ENCODE data around the gene SPIB. TPM values are rescaled to one million over a fixed set of nuclear protein-coding genes. Genes with fewer than 3 reads are reported as not detected.

SPIB gene
- total RNA-seq, 1 donor from 2014 or later: 0.11 TPM

DNA sequence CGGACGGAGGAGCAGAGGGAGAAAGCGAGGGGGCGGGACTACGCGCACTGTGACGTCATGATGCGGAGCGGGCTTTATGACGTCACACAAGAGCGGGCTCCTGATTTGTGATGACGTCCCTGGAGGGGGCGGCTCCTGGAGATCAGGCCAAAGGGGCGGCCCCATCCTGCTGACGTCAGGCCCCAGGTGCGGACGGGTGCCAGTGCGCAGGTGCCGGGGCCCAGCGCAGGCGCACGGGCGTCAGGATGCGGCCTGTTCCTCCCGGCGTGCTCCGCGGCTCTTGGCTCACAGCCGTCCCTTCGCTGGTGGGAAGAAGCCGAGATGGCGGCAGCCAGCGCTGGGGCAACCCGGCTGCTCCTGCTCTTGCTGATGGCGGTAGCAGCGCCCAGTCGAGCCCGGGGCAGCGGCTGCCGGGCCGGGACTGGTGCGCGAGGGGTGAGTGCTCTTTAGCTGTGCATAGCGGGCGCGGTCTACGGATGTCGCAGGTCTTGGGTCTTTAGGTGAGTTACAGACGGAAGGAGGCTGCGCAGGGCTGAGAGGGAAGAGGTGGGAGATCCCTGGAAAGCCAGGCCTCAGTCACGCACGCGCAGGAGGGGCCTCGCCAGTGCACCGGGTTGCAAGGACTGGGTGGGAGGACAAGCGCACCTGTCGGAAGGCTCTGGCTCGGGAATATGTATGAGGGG, 57.6 kb downstream of the SPIB start, which contains the start of the genes EMC10 and GARIN5A:
Gene EMC10 (plus strand): TSS at position 284 of the 683 bp plus-strand sequence. CDS start 38 bp downstream, at position 322.
Gene GARIN5A (minus strand): TSS at position 625 of the 683 bp plus-strand sequence. CDS start 460 bp downstream, at position 165.
- peak within 1 kb of the TSS; percentile 97 for H3K27ac Mint-ChIP-seq
- peaks cover 6% of the 10 kb centered on the region for H3K9me3 Mint-ChIP-seq
- peaks cover 16% of the 10 kb centered on the region for H3K4me1 Mint-ChIP-seq
- H3K4me3 Mint-ChIP-seq: peak within 1 kb of the TSS; percentile 91
- peak; percentile 92 to 97 for DNase-seq (ENCODE audit: low spot score in 2 of 2, unreplicated experiment in 2 of 2)
- TF ChIP-seq, protein P1, sequence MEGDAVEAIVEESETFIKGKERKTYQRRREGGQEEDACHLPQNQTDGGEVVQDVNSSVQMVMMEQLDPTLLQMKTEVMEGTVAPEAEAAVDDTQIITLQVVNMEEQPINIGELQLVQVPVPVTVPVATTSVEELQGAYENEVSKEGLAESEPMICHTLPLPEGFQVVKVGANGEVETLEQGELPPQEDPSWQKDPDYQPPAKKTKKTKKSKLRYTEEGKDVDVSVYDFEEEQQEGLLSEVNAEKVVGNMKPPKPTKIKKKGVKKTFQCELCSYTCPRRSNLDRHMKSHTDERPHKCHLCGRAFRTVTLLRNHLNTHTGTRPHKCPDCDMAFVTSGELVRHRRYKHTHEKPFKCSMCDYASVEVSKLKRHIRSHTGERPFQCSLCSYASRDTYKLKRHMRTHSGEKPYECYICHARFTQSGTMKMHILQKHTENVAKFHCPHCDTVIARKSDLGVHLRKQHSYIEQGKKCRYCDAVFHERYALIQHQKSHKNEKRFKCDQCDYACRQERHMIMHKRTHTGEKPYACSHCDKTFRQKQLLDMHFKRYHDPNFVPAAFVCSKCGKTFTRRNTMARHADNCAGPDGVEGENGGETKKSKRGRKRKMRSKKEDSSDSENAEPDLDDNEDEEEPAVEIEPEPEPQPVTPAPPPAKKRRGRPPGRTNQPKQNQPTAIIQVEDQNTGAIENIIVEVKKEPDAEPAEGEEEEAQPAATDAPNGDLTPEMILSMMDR (IDR thresholded peaks at IDR 0.05; ENCODE audit: unreplicated experiment): no peak
- no peaks in the 10 kb centered on the region for H3K27me3 Mint-ChIP-seq (ENCODE audit: low read depth)
- H3K36me3 Mint-ChIP-seq: peaks cover 23% of the 10 kb centered on the region

DNA sequence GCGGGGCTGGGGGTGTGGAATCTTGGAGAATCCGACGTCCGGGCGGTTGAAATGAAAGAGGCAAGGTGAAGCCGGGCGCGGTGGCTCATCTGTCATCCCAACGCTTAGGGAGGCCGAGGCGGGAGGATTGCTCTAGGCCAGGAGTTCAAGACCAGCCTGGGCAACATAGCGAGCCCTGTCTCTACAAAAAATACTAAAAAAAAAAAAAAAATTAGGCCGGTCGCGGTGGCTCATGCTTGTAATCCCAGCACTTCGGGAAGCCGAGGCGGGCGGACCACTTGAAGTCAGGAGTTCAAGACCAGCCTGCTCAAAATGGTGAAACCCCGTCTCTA, 58.1 kb downstream of the SPIB start:
- H3K27ac Mint-ChIP-seq: peak overlapping the region; percentile 97
- peaks cover 16% of the 10 kb centered on the region for H3K4me1 Mint-ChIP-seq
- H3K9me3 Mint-ChIP-seq: peaks cover 6% of the 10 kb centered on the region
- TF ChIP-seq, protein P1 (IDR thresholded peaks at IDR 0.05; ENCODE audit: unreplicated experiment): no peak
- DNase-seq (ENCODE audit: low spot score in 2 of 2, unreplicated experiment in 2 of 2): no peak
- H3K36me3 Mint-ChIP-seq: peaks cover 23% of the 10 kb centered on the region
- no peaks in the 10 kb centered on the region for H3K27me3 Mint-ChIP-seq (ENCODE audit: low read depth)
- H3K4me3 Mint-ChIP-seq: peak overlapping the region; percentile 91

DNA sequence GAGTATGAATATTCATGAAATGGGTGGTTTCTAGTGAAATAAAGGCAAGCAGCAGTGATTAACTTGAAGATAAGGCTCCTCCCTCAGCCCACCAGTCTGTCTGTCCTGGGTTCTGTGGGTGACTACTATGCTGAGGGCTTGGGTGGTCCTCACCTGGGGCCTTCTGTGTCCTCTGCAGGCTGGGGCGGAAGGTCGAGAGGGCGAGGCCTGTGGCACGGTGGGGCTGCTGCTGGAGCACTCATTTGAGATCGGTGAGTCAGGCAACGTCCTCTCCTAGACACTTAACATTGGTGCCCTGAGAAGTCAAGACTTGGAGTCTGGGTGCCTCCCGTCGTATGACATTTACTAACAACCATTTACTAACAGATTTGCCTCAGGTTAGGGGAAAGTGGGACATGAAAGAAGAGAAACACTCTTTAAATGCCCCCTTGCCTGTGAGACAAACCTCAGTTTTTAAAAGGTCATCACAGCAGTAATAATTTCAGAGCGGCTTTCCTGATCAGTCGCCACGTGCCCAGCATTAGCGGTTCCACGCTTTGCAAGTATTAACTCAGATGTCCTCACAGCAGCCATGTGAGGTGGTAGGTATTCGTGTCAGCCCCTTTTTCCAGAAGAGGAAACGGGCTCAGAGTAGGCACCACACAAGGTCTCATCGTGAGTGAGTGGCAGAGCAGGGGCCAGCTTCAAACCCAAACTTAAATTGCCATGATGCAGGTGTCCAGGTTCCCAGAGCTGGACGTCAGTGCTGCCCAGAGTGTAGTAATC, 59.2 kb downstream of the SPIB start:
- H3K27ac Mint-ChIP-seq: peak overlapping the region; percentile 26
- peak overlapping the region; percentile 91 for H3K4me3 Mint-ChIP-seq
- TF ChIP-seq, protein P1 (IDR thresholded peaks at IDR 0.05; ENCODE audit: unreplicated experiment): no peak
- H3K9me3 Mint-ChIP-seq: peaks cover 6% of the 10 kb centered on the region
- no peak for DNase-seq (ENCODE audit: low spot score in 2 of 2, unreplicated experiment in 2 of 2)
- H3K36me3 Mint-ChIP-seq: peaks cover 23% of the 10 kb centered on the region
- H3K4me1 Mint-ChIP-seq: peaks cover 16% of the 10 kb centered on the region
- H3K27me3 Mint-ChIP-seq (ENCODE audit: low read depth): no peaks in the 10 kb centered on the region

DNA sequence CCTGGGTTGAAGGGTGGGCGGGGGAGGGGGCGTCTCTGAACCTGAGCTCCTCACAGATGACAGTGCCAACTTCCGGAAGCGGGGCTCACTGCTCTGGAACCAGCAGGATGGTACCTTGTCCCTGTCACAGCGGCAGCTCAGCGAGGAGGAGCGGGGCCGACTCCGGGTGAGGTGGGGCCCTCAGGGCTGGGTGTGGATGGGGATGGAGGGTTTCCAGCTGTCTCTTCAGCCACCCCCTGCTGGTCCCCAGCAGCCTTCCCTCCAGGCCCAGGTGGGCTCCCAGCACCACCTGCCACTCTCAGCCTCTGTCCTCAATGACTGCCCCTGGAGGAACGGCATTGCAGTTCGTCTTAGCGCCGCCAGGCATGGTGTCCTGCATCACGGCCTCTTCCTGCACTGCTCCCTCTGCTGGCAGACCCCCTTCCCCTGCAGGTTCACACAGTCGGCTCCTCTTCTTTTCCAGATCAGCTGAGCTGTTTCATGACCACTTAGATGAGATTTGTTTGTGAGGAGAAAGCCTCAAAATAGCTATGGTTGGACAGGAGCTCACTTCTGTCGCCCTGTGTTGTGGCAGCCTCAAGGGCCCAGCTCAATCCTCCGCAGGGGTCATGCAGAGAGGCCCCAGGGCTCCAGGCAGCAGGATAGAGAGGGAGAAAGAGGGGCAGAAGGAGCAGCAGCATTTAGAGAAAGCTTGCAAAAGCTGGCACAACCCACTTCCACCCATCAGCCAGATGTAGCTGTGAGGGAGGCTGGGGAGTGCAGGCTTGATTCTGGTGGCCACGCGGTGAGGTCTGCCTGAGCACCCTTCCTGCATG, 60.4 kb downstream of the SPIB start:
- Mint-ChIP-seq H3K4me3 (no peak overlapping the region), H3K9me3 (peaks cover 6% of the 10 kb centered on the region), H3K36me3 (peaks cover 28% of the 10 kb centered on the region), H3K4me1 (peaks cover 16% of the 10 kb centered on the region), H3K27ac (no peak overlapping the region), H3K27me3 (ENCODE audit: low read depth) (no peaks in the 10 kb centered on the region)
- TF ChIP-seq, protein P1 (IDR thresholded peaks at IDR 0.05; ENCODE audit: unreplicated experiment): peak; percentile 9
- no peak for DNase-seq (ENCODE audit: low spot score in 2 of 2, unreplicated experiment in 2 of 2)

DNA sequence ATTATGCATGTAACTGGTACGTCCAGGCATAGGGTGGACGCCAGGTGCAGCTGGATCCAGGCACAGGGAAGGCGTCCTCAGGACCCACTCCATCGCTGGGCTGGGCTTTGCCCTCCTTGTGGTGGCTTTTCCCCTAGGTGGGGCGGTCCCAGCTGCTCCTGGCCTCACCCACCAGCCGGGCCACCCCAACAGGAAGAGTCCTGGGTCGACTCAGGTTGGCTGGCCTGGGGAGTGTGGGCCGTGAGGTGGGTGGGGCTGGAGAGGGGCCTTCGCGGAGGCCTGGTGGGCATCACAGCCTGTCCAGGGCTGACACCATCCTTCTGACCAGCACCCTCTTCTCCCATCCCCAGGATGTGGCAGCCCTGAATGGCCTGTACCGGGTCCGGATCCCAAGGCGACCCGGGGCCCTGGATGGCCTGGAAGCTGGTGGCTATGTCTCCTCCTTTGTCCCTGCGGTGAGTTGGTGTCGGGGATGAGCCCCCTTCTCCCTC, 61.1 kb downstream of the SPIB start:
- peaks cover 16% of the 10 kb centered on the region for H3K4me1 Mint-ChIP-seq
- DNase-seq (ENCODE audit: low spot score in 2 of 2, unreplicated experiment in 2 of 2): no peak
- H3K27ac Mint-ChIP-seq: no peak overlapping the region
- H3K4me3 Mint-ChIP-seq: no peak overlapping the region
- H3K36me3 Mint-ChIP-seq: peaks cover 28% of the 10 kb centered on the region
- H3K9me3 Mint-ChIP-seq: peaks cover 6% of the 10 kb centered on the region
- TF ChIP-seq, protein P1 (IDR thresholded peaks at IDR 0.05; ENCODE audit: unreplicated experiment): no peak
- H3K27me3 Mint-ChIP-seq (ENCODE audit: low read depth): no peaks in the 10 kb centered on the region

Data from mesothelial cell of epicardium (in vitro differentiated cells).